Stimulated activated CD8-positive, alpha-beta memory T cell treated with anti-CD3 and anti-CD28 coated beads, Interleukin-15, amount 100 ng/mL, for 1 hour (primary cell): ENCODE results near the gene DENND1A.
A peak's percentile ranks its signal among the peaks of the same experiment; 100 is the strongest.

Experiments
- DNase-seq: peaks from one replicate; pipeline ENCODE4 v3.0.0-alpha.2; 2020; ENCODE audit warnings: low read depth

Gene DENND1A

GRCh38 chr9:123354806-123355508 is 575.0 kb downstream of the DENND1A start:
- DNase-seq = no peak

- peak; percentile 38 for DNase-seq
Measured at GRCh38 chr9:123353984-123354591, 575.8 kb downstream of the DENND1A start.

GRCh38 chr9:123353041-123353440 is 576.9 kb downstream of the DENND1A start:
- DNase-seq = no peak

GRCh38 chr9:123350590-123351310 is 579.2 kb downstream of the DENND1A start:
- DNase-seq = no peak

GRCh38 chr9:123349691-123350480 is 580.0 kb downstream of the DENND1A start:
- peak; percentile 43 for DNase-seq

- DNase-seq = no peak
Measured at GRCh38 chr9:123349033-123349432, 580.9 kb downstream of the DENND1A start.

GRCh38 chr9:123348317-123348992 is 581.5 kb downstream of the DENND1A start:
- DNase-seq = no peak

- DNase-seq = no peak
Measured at GRCh38 chr9:123347289-123348060, 582.5 kb downstream of the DENND1A start.

GRCh38 chr9:123346826-123347225 is 583.1 kb downstream of the DENND1A start:
- no peak for DNase-seq

- no peak for DNase-seq
Measured at GRCh38 chr9:123346026-123346425, 583.9 kb downstream of the DENND1A start.

- no peak for DNase-seq
Measured at GRCh38 chr9:123345567-123345955, 584.4 kb downstream of the DENND1A start.

GRCh38 chr9:123344192-123344949 is 585.6 kb downstream of the DENND1A start:
- DNase-seq = no peak

- no peak for DNase-seq
Measured at GRCh38 chr9:123343443-123344191, 586.3 kb downstream of the DENND1A start.

- no peak for DNase-seq
Measured at GRCh38 chr9:123342247-123342646, 587.7 kb downstream of the DENND1A start.

- no peak for DNase-seq
Measured at GRCh38 chr9:123341816-123342215, 588.1 kb downstream of the DENND1A start.

GRCh38 chr9:123339666-123340510 is 590.0 kb downstream of the DENND1A start:
- peak; percentile 15 for DNase-seq

GRCh38 chr9:123338710-123339665 is 590.9 kb downstream of the DENND1A start:
- peak; percentile 22 for DNase-seq
